HepG2 (cell line): Measurements from ENCODE around the gene ATP5PF. TPM values are rescaled to one million over a fixed set of nuclear protein-coding genes. Genes with fewer than 3 reads are reported as not detected.

Experiments
- ATRX ChIP-seq: sonication (generic); formaldehyde crosslinking; IDR thresholded peaks from 2 replicates; pipeline ENCODE4 v1.4.0; 2020; ENCODE audit warnings: missing genetic modification reagents, borderline replicate concordance
- DMAP1 ChIP-seq: IDR thresholded peaks from 2 replicates; pipeline ENCODE4 v1.6.1; 2016
- DNMT3B ChIP-seq: conservative IDR thresholded peaks from 2 replicates; pipeline ENCODE4 v1.6.1; 2016; ENCODE audit warnings: missing biosample characterization, control low read depth
- ELF4 ChIP-seq: sonication (generic); formaldehyde crosslinking; IDR thresholded peaks from 2 replicates; pipeline ENCODE4 v1.5.0; 2020; ENCODE audit warnings: missing genetic modification reagents, mild to moderate bottlenecking, moderate library complexity, borderline replicate concordance
- FOXA3 ChIP-seq: IDR thresholded peaks from 2 replicates; pipeline ENCODE4 v1.6.1; 2016; ENCODE audit warnings: missing genetic modification reagents, missing compliant biosample characterization
- IRF2 ChIP-seq: IDR thresholded peaks from 2 replicates; pipeline ENCODE4 v1.6.1; 2018; ENCODE audit warnings: missing genetic modification reagents, missing compliant biosample characterization
- ISX ChIP-seq: sonication (generic); formaldehyde crosslinking; conservative IDR thresholded peaks from 2 replicates; pipeline ENCODE4 v1.5.0; 2020; ENCODE audit warnings: missing genetic modification reagents
- POLR2AphosphoS5 ChIP-seq: IDR thresholded peaks from 2 replicates; pipeline ENCODE4 v1.6.1; 2012; ENCODE audit warnings: low read depth, low read length
- RAD21 ChIP-seq: fragments of 450-650 bp; formaldehyde crosslinking; IDR thresholded peaks from 2 replicates; pipeline ENCODE4 v1.5.0; 2020; ENCODE audit warnings: mild to moderate bottlenecking
- TEAD3 ChIP-seq: optimal IDR thresholded peaks from 2 replicates; pipeline ENCODE3; 2016; ENCODE audit warnings: borderline replicate concordance
- U2AF2 ChIP-seq: fragments of 200-400 bp; formaldehyde crosslinking; IDR thresholded peaks from 2 replicates; pipeline ENCODE4 v1.6.1; 2017; ENCODE audit warnings: low read depth, mild to moderate bottlenecking, low read length
- ZBTB42 ChIP-seq: sonication (generic); formaldehyde crosslinking; IDR thresholded peaks from 2 replicates; pipeline ENCODE4 v1.5.0; 2020; ENCODE audit warnings: mild to moderate bottlenecking, missing genetic modification reagents
- ZMYM3 ChIP-seq: sonication (generic); formaldehyde crosslinking; IDR thresholded peaks from 2 replicates; pipeline ENCODE4 v1.5.1; 2020; ENCODE audit warnings: mild to moderate bottlenecking, missing genetic modification reagents
- ZNF274 ChIP-seq: sonication (generic); formaldehyde crosslinking; IDR thresholded peaks from 2 replicates; pipeline ENCODE4 v1.5.1; 2020; ENCODE audit warnings: mild to moderate bottlenecking, missing genetic modification reagents
- ZNF550 ChIP-seq: sonication (generic); formaldehyde crosslinking; IDR thresholded peaks from 2 replicates; pipeline ENCODE4 v1.4.0; 2020; ENCODE audit warnings: mild to moderate bottlenecking, missing genetic modification reagents, borderline replicate concordance
- polyA plus RNA-seq, 8 experiments: library from polyadenylated mRNA; depleted of rRNA in 3 of 8; stranded (reverse) in 7 of 8; unstranded in 1 of 8; fragments of >200 nt; fragmentation: Illumina TruSeq in 4 of 8; extraction: Trizol in 4 of 8; gene quantifications; 2 replicates each; pipeline versions ENCODE4 v1.2.1 to v1.2.3, GENCODE V29; 2011 to 2016; ENCODE audit warnings: low read depth in 4 of 8, missing spikeins in 1 of 8, mixed read lengths in 1 of 8; ENCODE audit not compliant: insufficient read depth in 1 of 8
- total RNA-seq, 5 experiments: library from RNA; depleted of rRNA; stranded (reverse); fragments of >200 nt; fragmentation: Illumina TruSeq; extraction: Trizol; gene quantifications; 2 replicates each; pipeline ENCODE4 v1.2.3, GENCODE V29; 2016; ENCODE audit warnings: low read depth in 1 of 5
- TF ChIP-seq, protein P1 (sequence below): sonication (generic); formaldehyde crosslinking; IDR thresholded peaks from one replicate; pipeline ENCODE4 v1.5.1; 2020; ENCODE audit warnings: mild to moderate bottlenecking, missing genetic modification reagents; ENCODE audit errors: not compliant biosample characterization
- TF ChIP-seq, protein P2 (sequence below): sonication (generic); formaldehyde crosslinking; IDR thresholded peaks from 2 replicates; pipeline ENCODE4 v1.9.0; 2022; ENCODE audit warnings: missing genetic modification reagents, mild to moderate bottlenecking, borderline replicate concordance
- TF ChIP-seq, protein P3 (sequence below): sonication (generic); formaldehyde crosslinking; IDR thresholded peaks from 2 replicates; pipeline ENCODE4 v1.5.0; 2020; ENCODE audit warnings: missing genetic modification reagents
- TF ChIP-seq, protein P4 (sequence below): sonication (generic); formaldehyde crosslinking; IDR thresholded peaks from 2 replicates; pipeline ENCODE4 v1.5.0; 2020; ENCODE audit warnings: missing genetic modification reagents

Gene ATP5PF
- total and polyA plus RNA-seq, 2 of the 13 experiments (the other 11 are each of a cell fraction or from before 2014, with no cell fraction given), result 131 to 157 TPM

DNA sequence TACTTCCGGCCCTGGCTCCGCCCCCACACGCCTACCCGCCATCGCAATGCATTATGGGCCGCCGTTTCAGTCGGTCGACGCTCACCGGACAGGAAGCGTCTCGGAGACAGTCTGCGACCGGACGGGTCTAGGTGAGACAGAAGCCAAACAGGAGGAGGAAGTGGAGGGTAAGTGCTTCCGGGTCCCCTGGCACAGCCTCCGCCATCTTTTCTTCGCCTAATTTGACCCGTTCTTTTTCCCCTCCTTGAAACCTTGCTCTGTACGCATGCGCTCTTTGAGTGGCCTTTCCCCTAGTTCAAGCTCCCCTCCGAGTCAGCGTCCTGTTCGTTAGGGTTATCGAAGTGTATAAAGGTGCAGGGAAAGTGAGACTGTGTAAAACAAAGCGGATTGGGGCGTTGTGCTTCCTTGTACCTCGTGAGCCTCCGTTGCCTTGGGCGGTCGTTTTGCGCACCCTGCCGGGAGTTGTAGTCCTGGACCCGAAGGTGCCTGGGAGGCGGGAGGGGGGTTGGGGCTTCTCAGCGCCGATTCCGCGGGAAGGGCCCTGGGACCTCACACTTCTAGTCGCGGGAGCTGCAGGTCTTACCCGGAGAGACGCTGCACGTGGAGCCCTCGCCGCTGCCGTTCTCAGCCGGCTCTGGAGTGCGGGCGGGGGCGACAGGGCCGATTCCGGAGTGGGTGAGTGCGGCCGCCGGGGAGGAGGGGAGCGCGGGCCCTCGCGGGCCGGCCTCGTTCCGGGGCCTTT lies at the start of gene ATP5PF, which contains the start of gene GABPA (continued):
- TF ChIP-seq, protein P1, sequence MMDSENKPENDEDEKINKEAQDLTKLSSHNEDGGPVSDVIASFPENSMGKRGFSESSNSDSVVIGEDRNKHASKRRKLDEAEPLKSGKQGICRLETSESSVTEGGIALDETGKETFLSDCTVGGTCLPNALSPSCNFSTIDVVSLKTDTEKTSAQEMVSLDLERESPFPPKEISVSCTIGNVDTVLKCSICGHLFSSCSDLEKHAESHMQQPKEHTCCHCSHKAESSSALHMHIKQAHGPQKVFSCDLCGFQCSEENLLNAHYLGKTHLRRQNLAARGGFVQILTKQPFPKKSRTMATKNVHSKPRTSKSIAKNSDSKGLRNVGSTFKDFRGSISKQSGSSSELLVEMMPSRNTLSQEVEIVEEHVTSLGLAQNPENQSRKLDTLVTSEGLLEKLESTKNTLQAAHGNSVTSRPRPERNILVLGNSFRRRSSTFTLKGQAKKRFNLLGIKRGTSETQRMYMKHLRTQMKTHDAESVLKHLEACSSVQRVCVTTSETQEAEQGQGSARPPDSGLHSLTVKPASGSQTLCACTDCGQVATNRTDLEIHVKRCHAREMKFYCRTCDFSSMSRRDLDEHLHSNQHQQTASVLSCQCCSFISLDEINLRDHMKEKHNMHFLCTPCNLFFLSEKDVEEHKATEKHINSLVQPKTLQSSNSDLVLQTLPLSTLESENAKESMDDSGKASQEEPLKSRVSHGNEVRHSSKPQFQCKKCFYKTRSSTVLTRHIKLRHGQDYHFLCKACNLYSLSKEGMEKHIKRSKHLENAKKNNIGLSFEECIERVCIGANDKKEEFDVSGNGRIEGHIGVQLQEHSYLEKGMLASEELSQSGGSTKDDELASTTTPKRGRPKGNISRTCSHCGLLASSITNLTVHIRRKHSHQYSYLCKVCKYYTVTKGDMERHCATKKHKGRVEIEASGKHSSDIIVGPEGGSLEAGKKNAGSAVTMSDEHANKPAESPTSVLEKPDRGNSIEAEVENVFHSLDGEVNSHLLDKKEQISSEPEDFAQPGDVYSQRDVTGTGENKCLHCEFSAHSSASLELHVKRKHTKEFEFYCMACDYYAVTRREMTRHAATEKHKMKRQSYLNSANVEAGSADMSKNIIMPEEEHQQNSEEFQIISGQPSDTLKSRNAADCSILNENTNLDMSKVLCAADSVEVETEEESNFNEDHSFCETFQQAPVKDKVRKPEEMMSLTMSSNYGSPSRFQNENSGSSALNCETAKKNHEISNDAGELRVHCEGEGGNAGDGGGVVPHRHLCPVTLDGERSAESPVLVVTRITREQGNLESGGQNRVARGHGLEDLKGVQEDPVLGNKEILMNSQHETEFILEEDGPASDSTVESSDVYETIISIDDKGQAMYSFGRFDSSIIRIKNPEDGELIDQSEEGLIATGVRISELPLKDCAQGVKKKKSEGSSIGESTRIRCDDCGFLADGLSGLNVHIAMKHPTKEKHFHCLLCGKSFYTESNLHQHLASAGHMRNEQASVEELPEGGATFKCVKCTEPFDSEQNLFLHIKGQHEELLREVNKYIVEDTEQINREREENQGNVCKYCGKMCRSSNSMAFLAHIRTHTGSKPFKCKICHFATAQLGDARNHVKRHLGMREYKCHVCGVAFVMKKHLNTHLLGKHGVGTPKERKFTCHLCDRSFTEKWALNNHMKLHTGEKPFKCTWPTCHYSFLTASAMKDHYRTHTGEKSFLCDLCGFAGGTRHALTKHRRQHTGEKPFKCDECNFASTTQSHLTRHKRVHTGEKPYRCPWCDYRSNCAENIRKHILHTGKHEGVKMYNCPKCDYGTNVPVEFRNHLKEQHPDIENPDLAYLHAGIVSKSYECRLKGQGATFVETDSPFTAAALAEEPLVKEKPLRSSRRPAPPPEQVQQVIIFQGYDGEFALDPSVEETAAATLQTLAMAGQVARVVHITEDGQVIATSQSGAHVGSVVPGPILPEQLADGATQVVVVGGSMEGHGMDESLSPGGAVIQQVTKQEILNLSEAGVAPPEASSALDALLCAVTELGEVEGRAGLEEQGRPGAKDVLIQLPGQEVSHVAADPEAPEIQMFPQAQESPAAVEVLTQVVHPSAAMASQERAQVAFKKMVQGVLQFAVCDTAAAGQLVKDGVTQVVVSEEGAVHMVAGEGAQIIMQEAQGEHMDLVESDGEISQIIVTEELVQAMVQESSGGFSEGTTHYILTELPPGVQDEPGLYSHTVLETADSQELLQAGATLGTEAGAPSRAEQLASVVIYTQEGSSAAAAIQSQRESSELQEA (CRISPR knock-in tag), result peak; percentile 44
- TF ChIP-seq ELF4 (CRISPR knock-in tag), result peak; percentile 90; the same call in 1 of the 2 replicates
- peak; percentile 26; the same call in 1 of the 2 replicates for TF ChIP-seq ZMYM3 (CRISPR knock-in tag)
- peak; percentile 26; the same call in 1 of the 2 replicates for TF ChIP-seq ZNF274
- TF ChIP-seq ATRX (CRISPR knock-in tag), result no peak
- TF ChIP-seq, protein P2, sequence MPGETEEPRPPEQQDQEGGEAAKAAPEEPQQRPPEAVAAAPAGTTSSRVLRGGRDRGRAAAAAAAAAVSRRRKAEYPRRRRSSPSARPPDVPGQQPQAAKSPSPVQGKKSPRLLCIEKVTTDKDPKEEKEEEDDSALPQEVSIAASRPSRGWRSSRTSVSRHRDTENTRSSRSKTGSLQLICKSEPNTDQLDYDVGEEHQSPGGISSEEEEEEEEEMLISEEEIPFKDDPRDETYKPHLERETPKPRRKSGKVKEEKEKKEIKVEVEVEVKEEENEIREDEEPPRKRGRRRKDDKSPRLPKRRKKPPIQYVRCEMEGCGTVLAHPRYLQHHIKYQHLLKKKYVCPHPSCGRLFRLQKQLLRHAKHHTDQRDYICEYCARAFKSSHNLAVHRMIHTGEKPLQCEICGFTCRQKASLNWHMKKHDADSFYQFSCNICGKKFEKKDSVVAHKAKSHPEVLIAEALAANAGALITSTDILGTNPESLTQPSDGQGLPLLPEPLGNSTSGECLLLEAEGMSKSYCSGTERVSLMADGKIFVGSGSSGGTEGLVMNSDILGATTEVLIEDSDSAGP (CRISPR knock-in tag), result peak; percentile 91; the same call in 1 of the 2 replicates
- TF ChIP-seq ZBTB42 (CRISPR knock-in tag), result no peak
- TF ChIP-seq U2AF2, result no peak
- no peak; the same call in 1 of the 2 replicates for TF ChIP-seq RAD21 (CRISPR knock-in tag)
- TF ChIP-seq, protein P3, sequence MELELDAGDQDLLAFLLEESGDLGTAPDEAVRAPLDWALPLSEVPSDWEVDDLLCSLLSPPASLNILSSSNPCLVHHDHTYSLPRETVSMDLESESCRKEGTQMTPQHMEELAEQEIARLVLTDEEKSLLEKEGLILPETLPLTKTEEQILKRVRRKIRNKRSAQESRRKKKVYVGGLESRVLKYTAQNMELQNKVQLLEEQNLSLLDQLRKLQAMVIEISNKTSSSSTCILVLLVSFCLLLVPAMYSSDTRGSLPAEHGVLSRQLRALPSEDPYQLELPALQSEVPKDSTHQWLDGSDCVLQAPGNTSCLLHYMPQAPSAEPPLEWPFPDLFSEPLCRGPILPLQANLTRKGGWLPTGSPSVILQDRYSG (CRISPR knock-in tag), result no peak
- TF ChIP-seq DNMT3B (CRISPR knock-in tag), result no peak
- TF ChIP-seq ISX, result no peak
- peak; percentile 59 for TF ChIP-seq POLR2AphosphoS5
- TF ChIP-seq, protein P4, sequence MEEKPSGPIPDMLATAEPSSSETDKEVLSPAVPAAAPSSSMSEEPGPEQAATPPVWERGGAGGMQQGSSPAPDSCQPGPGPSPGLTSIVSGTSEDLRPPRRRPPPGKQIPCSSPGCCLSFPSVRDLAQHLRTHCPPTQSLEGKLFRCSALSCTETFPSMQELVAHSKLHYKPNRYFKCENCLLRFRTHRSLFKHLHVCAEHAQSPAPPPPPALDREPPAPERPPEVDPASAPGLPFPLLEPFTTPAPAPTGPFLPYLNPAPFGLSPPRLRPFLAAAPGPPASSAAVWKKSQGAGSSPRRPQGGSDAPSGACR (CRISPR knock-in tag), result peak; percentile 85
- TF ChIP-seq TEAD3 (CRISPR knock-in tag), result peak; percentile 65
- TF ChIP-seq FOXA3 (CRISPR knock-in tag), result peak; percentile 64
- peak; percentile 94 for TF ChIP-seq IRF2 (CRISPR knock-in tag)
- TF ChIP-seq ZNF550 (CRISPR knock-in tag), result no peak
- peak; percentile 90 for TF ChIP-seq DMAP1 (CRISPR knock-in tag)
